Neural progenitor cell (in vitro differentiated cells): Measurements from ENCODE around the gene PLXDC2.

Source experiments
- CTCF ChIP-seq: fragments of 200-600 bp; sonication (generic); IDR thresholded peaks from 2 replicates; pipeline ENCODE4 v1.5.1; 2017; ENCODE audit warnings: antibody characterized with exemption, mild to moderate bottlenecking
- EZH2phosphoT487 ChIP-seq: fragments of 200-600 bp; sonication (generic); IDR thresholded peaks from 2 replicates; pipeline ENCODE4 v1.6.1; 2017; ENCODE audit warnings: antibody characterized with exemption

GRCh38 chr10:19920075-19920726 is 104.0 kb downstream of the PLXDC2 start:
- no peak for TF ChIP-seq CTCF
- TF ChIP-seq EZH2phosphoT487, result no peak
